ENCODE results near the gene IL1RAPL1.

GRCh38 chrX:28665778-28666177 is 78.5 kb downstream of the IL1RAPL1 start:
- TF ChIP-seq USF2 (IDR thresholded peaks at IDR 0.05) (no peak), ELK1 (IDR thresholded peaks at IDR 0.05; ENCODE audit: low read depth, low read length) (no peak), POLR2A (IDR thresholded peaks at IDR 0.05; ENCODE audit: low read length) (no peak), NR3C1 (IDR thresholded peaks at IDR 0.05) (no peak), SREBF2 (IDR thresholded peaks at IDR 0.05) (no peak), RAD21 (conservative IDR thresholded peaks at IDR 0.05 in 1 of 2, IDR thresholded peaks at IDR 0.05 in 1 of 2) (no peak), MAFK (IDR thresholded peaks at IDR 0.05; ENCODE audit: partially characterized antibody) (no peak), CBX8 (IDR thresholded peaks at IDR 0.05) (no peak)
- TF ChIP-seq, protein P1, sequence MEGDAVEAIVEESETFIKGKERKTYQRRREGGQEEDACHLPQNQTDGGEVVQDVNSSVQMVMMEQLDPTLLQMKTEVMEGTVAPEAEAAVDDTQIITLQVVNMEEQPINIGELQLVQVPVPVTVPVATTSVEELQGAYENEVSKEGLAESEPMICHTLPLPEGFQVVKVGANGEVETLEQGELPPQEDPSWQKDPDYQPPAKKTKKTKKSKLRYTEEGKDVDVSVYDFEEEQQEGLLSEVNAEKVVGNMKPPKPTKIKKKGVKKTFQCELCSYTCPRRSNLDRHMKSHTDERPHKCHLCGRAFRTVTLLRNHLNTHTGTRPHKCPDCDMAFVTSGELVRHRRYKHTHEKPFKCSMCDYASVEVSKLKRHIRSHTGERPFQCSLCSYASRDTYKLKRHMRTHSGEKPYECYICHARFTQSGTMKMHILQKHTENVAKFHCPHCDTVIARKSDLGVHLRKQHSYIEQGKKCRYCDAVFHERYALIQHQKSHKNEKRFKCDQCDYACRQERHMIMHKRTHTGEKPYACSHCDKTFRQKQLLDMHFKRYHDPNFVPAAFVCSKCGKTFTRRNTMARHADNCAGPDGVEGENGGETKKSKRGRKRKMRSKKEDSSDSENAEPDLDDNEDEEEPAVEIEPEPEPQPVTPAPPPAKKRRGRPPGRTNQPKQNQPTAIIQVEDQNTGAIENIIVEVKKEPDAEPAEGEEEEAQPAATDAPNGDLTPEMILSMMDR (IDR thresholded peaks at IDR 0.05) = no peak
- TF ChIP-seq, protein P2, sequence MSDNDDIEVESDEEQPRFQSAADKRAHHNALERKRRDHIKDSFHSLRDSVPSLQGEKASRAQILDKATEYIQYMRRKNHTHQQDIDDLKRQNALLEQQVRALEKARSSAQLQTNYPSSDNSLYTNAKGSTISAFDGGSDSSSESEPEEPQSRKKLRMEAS (IDR thresholded peaks at IDR 0.05) = no peak
